NCI-H1436 treated with DMSO at 0.1 percent for 48 hours (cell line): Measurements from ENCODE around the gene ZNF710.
"Not testable (repeated sequence)": the region's sequence is repeated elsewhere in the genome, so short reads cannot be mapped to it uniquely, and the experiment has no call there.

ENCODE experiments used
- DNase-seq: peaks from one replicate; lab custom pipeline; 2025; lab: John Stamatoyannopoulos, UW

Gene ZNF710

DNA sequence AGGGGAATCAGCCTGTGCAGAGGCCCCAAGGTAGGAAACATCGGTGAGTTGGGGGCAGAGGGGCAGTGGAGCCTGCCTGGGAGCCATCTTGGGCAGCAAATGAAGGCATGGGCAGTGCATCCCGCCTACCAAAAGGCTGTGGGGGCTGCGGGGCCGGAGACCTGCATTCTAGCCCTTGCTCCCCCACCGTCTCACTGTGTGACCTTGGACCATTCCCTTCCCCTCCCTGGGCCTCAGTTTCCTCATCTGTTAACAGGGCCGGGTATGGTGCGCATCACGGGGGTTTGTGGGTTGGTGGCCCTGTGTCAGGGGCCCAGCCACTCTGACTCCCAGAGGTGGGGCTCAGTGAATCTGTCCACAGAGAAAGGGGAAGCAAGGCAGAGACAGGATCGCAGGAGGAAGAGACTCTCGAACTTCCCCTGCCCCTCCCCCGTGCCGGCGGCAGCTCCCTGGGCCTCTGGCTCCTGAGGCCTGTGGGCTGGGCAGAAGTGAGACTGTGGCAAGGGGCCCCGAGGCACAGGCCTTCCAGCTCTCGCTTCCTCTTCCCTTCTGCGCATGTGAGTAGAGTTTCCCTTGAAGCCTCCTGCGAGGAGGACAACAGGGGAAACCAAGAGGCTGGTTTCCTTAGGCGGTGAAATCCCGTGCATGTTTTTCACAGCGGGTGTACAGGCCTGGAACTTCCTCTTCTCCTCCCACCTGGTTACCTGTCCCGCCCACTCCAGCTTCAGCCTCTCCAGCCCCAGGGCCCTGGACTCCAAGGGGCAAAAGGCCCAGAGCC, 58.3 kb downstream of the ZNF710 start:
- no peak for DNase-seq

GRCh38 chr15:90060797-90061196, 59.7 kb downstream of the ZNF710 start:
- DNase-seq = no peak

GRCh38 chr15:90062023-90062442, 60.9 kb downstream of the ZNF710 start:
- DNase-seq = no peak

- peak; percentile 46 for DNase-seq
These were observed 61.4 kb downstream of the ZNF710 start for GRCh38 chr15:90062462-90062932.

DNA sequence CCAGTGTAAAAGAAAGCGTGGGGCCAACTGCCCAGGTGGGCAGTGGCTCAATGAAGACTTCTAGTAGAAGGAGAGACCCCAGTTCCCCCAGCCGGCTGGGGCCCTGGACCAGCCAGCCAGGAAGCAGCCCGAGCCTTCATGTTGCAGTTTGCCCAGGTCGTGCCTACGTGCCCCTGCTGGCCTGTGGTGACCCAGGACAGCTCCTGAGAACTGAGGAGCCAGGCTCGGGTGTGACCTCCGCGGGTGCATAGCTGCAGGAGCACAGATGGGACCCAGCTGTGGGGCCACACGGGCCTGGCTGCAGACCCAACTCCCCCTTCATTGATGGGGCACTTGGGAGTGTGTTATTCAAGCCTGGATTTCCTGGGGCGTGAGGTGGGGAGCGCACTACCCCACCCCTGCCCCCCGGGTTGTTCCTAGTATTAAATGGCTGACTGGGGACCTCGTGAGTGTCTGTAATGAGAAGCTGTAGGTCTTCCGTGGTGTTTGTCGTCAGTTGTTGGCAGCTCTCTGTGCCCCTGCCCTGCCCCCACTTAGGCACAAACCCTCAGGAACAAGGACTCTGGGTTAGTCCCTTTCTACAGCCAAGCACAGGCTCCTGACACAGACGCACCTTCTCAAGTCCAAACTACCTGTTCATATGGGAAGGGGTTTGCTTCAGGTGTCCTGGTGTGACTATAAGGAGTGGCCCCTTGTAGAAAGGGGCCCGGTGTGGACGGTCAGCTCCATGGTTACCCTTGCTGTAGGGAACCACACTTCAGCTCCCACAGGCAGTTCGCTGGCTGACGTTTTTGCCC, 62.0 kb downstream of the ZNF710 start:
- no peak for DNase-seq

- DNase-seq = no peak
These were observed 62.7 kb downstream of the ZNF710 start for GRCh38 chr15:90063770-90064247.

- no peak for DNase-seq
These were observed 64.0 kb downstream of the ZNF710 start for GRCh38 chr15:90064911-90065681.

DNA sequence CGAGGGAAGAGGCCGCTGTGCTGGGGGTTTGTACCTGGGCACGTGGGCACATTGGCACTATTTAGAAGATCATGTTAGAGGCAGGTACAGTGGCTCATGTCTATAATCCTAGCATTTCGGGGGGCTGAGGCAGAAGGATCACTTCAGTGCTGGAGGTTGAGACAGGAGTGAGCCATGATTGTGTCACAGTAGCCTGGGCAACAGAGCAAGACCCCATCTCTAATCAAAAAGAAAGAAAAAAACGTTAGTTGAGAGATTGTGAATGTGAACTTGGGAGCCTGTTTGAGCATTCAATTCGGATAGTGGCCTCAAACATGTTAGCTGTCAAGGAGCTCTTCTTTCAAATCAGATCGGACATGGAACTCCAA, 64.5 kb downstream of the ZNF710 start:
- no peak for DNase-seq

- DNase-seq = no peak
These were observed 66.2 kb downstream of the ZNF710 start for GRCh38 chr15:90067181-90067952.

GRCh38 chr15:90067953-90068606, 67.0 kb downstream of the ZNF710 start:
- DNase-seq = no peak

- DNase-seq = not testable (repeated sequence)
These were observed 69.5 kb downstream of the ZNF710 start for GRCh38 chr15:90070623-90071022.

DNA sequence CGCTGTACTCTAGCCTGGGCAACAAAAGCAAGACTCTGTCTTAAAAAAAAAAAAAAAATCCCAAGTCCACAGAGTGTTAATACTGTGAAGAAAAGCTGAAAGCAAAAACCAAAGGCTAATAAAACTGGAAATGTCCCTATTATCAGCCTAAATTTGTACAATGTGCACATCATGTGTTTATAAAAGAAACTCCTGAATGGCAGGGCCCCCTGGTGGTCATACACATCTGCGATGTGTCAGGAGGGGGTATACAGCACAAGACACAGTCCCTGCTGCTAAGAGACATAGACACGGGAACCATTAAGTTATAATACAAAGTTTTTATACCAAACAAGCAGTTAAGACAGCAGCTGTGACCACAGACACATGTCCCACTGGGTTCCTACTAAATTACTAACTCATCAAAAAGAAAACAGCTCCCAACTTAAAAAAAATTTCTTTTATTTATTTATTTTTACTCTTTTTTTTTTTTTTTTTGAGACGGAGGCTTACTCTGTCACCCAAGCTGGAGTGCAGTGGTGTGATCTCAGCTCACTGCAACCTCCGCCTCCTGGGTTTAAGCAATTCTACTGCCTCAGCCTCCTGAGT, 70.2 kb downstream of the ZNF710 start:
- peak; percentile 37 for DNase-seq

- DNase-seq = no peak
These were observed 72.0 kb downstream of the ZNF710 start for GRCh38 chr15:90072978-90073640.

GRCh38 chr15:90074023-90074422, 72.9 kb downstream of the ZNF710 start:
- no peak for DNase-seq

GRCh38 chr15:90074916-90075315, 73.8 kb downstream of the ZNF710 start:
- DNase-seq = no peak

- no peak for DNase-seq
These were observed 74.5 kb downstream of the ZNF710 start for GRCh38 chr15:90075420-90076289.

DNA sequence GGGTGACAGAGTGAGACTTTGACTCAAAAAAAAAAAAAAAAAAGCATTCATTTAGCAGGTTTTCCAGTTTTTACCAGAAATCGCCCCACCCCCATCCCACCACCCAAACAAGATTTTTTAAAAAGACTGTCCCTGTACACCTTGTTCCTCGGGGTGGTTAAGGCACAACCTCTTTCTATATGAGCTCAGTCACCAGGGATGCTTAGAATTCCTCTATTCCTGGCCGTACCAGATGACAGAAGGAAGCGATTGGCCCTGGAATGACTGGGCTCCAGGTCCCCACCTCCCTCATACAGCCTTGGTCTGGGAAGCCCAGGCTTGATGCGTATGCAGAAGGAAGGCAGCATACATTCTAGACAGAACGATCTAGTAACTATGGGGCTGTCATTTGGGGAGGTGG, 75.6 kb downstream of the ZNF710 start:
- DNase-seq = no peak

DNA sequence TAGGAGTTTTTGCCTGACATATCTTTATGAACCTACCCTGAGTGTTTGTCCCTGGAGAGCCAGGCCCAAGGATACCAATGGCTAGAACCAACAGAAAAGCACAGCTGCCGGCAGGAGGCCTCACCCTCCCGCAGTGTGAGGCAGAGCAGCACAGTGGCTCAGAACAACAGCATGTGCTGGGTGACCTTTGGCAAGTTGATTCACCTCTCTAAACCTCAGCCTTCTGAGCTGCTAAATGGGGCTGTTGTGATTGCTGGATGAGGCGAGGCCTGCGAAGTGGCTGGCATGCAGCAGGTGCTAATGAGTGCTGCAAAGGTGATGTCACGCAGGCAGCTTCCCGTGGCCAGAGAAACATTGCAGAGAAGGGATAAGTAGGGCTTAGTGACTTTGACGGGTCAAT, 77.8 kb downstream of the ZNF710 start:
- DNase-seq = no peak
